Skeletal muscle cell (primary cell): ENCODE measurements around the gene PBLD.
"Not testable (repeated sequence)": the region's sequence is repeated elsewhere in the genome, so short reads cannot be mapped to it uniquely, and the experiment has no call there.

Experiments
- DNase-seq: peaks from one replicate; pipeline ENCODE4 v3.0.0-alpha.2; 2010; ENCODE audit warnings: low read depth
- H3K4me3 ChIP-seq: 2 replicates; pipeline ENCODE4 v1.5.1; 2011; ENCODE audit warnings: low read depth, mild to moderate bottlenecking, control low read depth, low read length, moderate library complexity

PBLD gene

DNA sequence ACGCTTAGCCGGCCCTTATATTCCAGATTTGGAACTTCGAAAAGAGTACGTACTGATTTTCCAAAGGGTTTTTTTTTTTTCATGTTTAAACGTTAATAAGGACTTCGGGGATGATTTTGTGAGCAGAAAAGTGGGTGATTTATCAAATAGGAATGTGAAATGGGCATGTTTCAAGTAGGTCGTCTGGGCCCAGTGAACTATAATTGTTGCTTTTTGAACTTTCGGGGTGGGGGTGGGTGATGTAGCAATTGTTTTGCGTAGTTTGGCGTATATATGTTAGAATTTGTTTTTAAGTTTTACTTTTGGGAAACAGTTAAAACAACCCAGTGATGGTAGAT lies 299 bp upstream of the PBLD start:
- peak overlapping the region; percentile 97 for H3K4me3 ChIP-seq
- no peak for DNase-seq

DNA sequence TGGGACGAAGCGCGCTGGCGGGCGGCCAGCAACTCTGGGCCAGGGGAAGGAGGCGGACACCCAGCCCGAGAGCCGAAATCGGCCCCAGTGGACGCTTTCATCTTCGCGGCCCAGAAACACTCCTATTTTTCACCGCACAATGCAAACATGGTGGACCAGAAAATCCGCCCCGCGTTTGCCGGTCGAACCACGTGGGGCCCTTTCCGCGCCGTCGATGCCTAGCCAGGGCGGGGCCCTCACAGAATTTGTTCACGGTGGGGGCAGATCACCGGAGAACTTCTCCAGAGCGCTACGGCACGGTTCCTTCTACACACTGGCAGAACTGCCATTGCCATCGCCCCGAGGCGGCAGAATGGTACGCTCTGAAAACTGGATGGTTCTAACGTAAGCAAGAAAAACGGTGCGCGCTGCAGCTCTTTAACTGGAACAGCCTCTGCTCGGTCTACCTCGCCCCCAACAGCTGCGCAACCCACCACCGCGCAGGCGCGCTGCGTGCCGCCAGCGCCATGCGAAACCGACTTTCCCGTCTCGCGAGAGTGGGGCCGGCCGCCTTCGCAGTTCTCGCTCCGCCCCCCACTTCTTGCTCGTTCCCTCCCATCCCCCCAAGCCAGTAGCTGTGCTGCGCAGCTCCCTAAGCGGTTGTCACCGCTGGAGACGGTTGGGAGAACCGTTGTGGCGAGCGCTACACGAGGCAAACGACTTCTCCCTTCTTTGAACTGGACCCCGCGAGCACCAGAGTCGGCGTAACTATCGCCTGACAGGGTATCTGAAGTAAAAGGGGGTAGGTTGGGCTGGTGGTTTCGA lies 1.1 kb downstream of the PBLD start, which contains the start of gene HNRNPH3:
TSS of gene HNRNPH3 (plus strand) at position 610 of the 804 bp plus-strand sequence. CDS start 5,158 bp downstream, outside the sequence.
- H3K4me3 ChIP-seq: peak within 1 kb of the TSS; percentile 97
- DNase-seq: peak; percentile 93

GRCh38 chr10:68330852-68331454 lies 1.8 kb downstream of the PBLD start:
- peak overlapping the region; percentile 97 for H3K4me3 ChIP-seq
- no peak for DNase-seq

- no peak for DNase-seq
- H3K4me3 ChIP-seq: no peak overlapping the region
These were observed 3.2 kb downstream of the PBLD start for GRCh38 chr10:68329506-68329861.

DNA sequence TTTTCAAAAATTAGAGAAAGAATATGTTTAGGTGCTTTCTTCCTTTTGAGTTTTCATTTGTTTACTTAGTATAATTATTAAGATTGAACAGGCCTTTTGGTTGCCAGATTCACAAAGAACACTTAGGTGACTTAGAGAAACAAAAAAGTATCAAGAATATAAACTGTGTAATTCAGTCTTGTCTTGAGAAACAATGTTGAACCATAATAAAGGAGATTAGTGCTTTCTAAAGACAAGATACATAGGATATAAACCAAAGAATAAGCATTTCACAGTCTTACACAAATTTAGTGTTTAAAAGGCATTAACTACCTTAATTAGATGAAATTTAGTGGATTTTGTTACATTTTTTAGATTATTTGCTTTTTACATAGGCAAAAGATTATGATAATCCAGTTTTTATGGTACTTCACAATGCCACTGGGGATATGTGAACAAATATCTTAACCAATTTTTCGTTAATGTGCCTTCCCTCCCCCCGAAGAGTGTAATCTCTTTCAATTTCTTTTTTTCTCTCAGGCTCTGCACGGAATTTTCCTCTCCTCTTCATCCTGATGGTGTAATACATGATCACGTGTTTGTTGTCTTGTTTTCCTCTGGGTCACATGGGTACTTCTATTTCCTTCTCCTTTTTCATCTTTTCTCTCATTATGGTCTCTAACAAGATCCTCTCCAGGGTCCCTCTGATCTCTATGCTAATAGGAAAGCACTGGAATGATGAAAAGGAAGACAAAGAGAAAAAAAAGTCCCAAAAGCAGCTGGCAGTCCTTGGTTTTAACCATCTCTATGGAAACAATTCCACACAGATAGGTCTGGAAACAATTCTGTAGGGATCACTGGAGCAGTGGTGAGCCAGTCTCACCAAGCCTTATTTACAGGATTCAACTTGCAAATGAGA lies 4.6 kb downstream of the PBLD start:
- peak overlapping the region; percentile 5 for H3K4me3 ChIP-seq
- no peak for DNase-seq

GRCh38 chr10:68324396-68324795 lies 8.3 kb downstream of the PBLD start:
- H3K4me3 ChIP-seq, DNase-seq: not testable (repeated sequence)

- no peak overlapping the region for H3K4me3 ChIP-seq
- DNase-seq: no peak
These were observed 14.2 kb downstream of the PBLD start for GRCh38 chr10:68318331-68319059.

DNA sequence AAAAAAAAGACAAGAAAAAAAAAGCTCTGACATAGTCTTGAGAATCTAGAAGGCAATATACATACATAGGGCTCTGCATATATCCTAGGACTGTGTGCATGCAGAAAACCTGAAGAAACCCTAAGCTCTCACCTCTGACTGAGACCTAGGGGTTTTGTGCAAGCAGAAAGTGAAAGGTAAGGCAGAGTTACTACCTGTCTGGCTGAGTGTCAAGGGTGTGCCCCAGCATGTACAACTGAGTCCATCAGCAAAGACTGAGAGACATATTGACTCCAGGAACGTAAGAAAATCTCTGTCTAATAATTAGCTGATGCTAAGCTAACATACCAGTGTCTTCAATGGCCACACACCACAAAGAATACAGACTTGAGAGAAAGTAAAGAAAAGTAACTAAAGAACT lies 17.1 kb downstream of the PBLD start:
- H3K4me3 ChIP-seq: no peak overlapping the region
- no peak for DNase-seq

GRCh38 chr10:68314930-68315329 lies 17.8 kb downstream of the PBLD start:
- H3K4me3 ChIP-seq, DNase-seq: not testable (repeated sequence)

DNA sequence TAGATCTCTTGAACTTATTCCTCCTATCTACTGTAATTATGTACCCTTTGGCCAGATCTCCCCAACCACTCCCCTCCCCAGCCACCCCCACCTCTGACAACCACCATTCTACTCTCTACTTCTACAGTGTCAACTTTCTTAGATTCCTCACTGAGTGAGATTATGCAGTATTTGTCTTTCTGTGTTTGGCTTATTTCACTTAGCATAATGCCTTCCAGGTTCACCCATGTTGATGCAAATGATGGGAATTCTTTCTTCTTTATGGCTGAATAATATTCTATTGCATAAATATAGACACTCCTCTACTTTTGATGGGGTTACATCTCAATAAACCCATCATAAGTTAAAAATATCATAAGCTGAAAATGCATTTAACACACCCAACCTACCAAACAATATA lies 22.2 kb downstream of the PBLD start:
- DNase-seq: no peak
- no peak overlapping the region for H3K4me3 ChIP-seq

- no peak overlapping the region for H3K4me3 ChIP-seq
- DNase-seq: no peak
These were observed 26.9 kb downstream of the PBLD start for GRCh38 chr10:68305854-68306253.

- H3K4me3 ChIP-seq: no peak overlapping the region
- DNase-seq: no peak
These were observed 28.8 kb downstream of the PBLD start for GRCh38 chr10:68303849-68304412.

- no peak for DNase-seq
- H3K4me3 ChIP-seq: no peak overlapping the region
These were observed 29.9 kb downstream of the PBLD start for GRCh38 chr10:68302871-68303270.

- H3K4me3 ChIP-seq: no peak overlapping the region
- DNase-seq: no peak
These were observed 30.3 kb downstream of the PBLD start for GRCh38 chr10:68302503-68302823.

- H3K4me3 ChIP-seq: no peak overlapping the region
- peak; percentile 12 for DNase-seq
These were observed 30.8 kb downstream of the PBLD start for GRCh38 chr10:68301790-68302502.

DNA sequence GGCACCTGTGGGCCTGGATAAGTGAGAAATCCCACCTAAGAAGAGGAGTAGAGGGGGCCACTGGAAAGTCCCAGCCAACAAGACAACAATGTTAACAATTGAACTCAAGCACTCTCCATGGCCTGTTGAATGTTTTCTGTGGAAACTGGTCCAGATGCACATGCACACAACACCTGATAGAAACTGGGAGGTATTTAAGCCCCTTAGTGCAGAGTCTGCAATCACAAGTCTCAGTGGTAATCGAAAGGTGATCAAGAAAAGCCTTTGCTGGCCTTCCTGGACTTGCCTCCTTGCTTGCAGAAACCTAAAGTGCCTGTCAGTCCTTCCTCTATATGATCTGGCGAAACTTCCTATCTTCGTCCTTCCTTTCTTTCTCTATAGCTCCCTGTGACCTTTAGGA lies 31.4 kb downstream of the PBLD start:
- no peak for DNase-seq

GRCh38 chr10:68296843-68297663 lies 35.7 kb downstream of the PBLD start:
- no peak overlapping the region for H3K4me3 ChIP-seq
- no peak for DNase-seq

More for the DNA sequence above, 31.4 kb downstream of the PBLD start:
- no peak overlapping the region for H3K4me3 ChIP-seq

DNA sequence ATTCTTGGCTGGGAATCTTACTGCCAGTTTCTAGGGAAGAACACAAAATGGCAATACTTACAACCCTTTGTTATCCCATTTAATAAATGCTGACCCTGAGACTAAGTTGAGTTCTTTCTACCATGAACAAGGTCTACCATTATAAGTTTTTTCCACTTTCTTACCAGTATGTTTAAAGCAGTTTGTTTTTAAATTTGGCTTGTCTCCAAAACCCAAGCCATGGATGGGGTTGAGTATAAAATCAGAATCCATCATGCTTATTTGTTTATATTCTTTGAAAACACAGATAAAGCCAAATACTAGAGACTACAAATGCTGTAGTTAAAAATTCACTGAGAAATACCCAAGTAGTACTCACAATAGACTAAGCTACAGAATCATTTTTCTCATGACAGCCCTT lies 42.0 kb downstream of the PBLD start:
- no peak overlapping the region for H3K4me3 ChIP-seq
- no peak for DNase-seq
